Activated T-helper 17 cell treated with anti-CD3 and anti-CD28 coated beads, Interleukin-2, amount 50 U/mL, for 72 hours (primary cell): ENCODE data around the gene UQCC5. TPM values are rescaled to one million over a fixed set of nuclear protein-coding genes. Genes with fewer than 3 reads are reported as not detected.

Experiments
- ATAC-seq: fragments of 150-1000 bp; cut with Tn5 transposase; replicated peaks from 2 replicates; pipeline ENCODE4 v1.10.0; 2021; ENCODE audit warnings: mild to moderate bottlenecking, moderate library complexity
- H3K27ac Mint-ChIP-seq: one replicate; pipeline ENCODE4 v1.8.0; 2022; ENCODE audit warnings: mixed read lengths
- H3K27me3 Mint-ChIP-seq: one replicate; pipeline ENCODE4 v1.8.0; 2022; ENCODE audit warnings: mixed read lengths
- H3K36me3 Mint-ChIP-seq: one replicate; pipeline ENCODE4 v1.8.0; 2022; ENCODE audit warnings: low read depth, mild to moderate bottlenecking, mixed read lengths
- H3K4me1 Mint-ChIP-seq: one replicate; pipeline ENCODE4 v1.8.0; 2022; ENCODE audit warnings: mixed read lengths
- H3K4me3 Mint-ChIP-seq: one replicate; pipeline ENCODE4 v1.8.0; 2022; ENCODE audit warnings: mild to moderate bottlenecking, mixed read lengths
- H3K9me3 Mint-ChIP-seq: one replicate; pipeline ENCODE4 v1.8.0; 2022; ENCODE audit warnings: mixed read lengths
- total RNA-seq, 2 donors: library from RNA; stranded (reverse); gene quantifications; one replicate each; pipeline ENCODE4 v1.2.3, GENCODE V29; 2022

Gene UQCC5
- total RNA-seq, 2 donors from 2014 or later, result 7.9 to 12.0 TPM

GRCh38 chr3:52531860-52532516 lies 4.4 kb upstream of the UQCC5 start:
- Mint-ChIP-seq H3K36me3 (peaks cover 6% of the 10 kb centered on the region), H3K27ac (no peak overlapping the region), H3K27me3 (no peaks in the 10 kb centered on the region), H3K9me3 (no peaks in the 10 kb centered on the region), H3K4me1 (peaks cover 4% of the 10 kb centered on the region), H3K4me3 (peak overlapping the region; percentile 69)
- ATAC-seq, result no peak

GRCh38 chr3:52532517-52532837 lies 3.9 kb upstream of the UQCC5 start:
- no peaks in the 10 kb centered on the region for H3K9me3 Mint-ChIP-seq
- H3K36me3 Mint-ChIP-seq, result peaks cover 8% of the 10 kb centered on the region
- H3K27me3 Mint-ChIP-seq, result no peaks in the 10 kb centered on the region
- peaks cover 7% of the 10 kb centered on the region for H3K4me1 Mint-ChIP-seq
- H3K4me3 Mint-ChIP-seq, result peak overlapping the region; percentile 69
- no peak overlapping the region for H3K27ac Mint-ChIP-seq
- no peak for ATAC-seq

GRCh38 chr3:52532838-52533622 lies 3.4 kb upstream of the UQCC5 start:
- ATAC-seq, result no peak
- H3K9me3 Mint-ChIP-seq, result no peaks in the 10 kb centered on the region

GRCh38 chr3:52533623-52534280 lies 2.7 kb upstream of the UQCC5 start, which contains the start of gene NT5DC2:
Gene NT5DC2, minus strand, starts transcription at chr3:52533857. Its CDS starts 120 bp downstream, at chr3:52533737.
- Mint-ChIP-seq H3K27ac (peak within 1 kb of the TSS; percentile 85), H3K4me3 (peak within 1 kb of the TSS; percentile 88), H3K36me3 (peaks cover 19% of the 10 kb centered on the region), H3K9me3 (no peaks in the 10 kb centered on the region), H3K4me1 (peaks cover 17% of the 10 kb centered on the region), H3K27me3 (no peaks in the 10 kb centered on the region)
- peak; percentile 39 for ATAC-seq

More at GRCh38 chr3:52532838-52533622, 3.4 kb upstream of the UQCC5 start:
- Mint-ChIP-seq H3K36me3 (peaks cover 13% of the 10 kb centered on the region), H3K4me1 (peaks cover 13% of the 10 kb centered on the region), H3K27me3 (no peaks in the 10 kb centered on the region), H3K4me3 (peak overlapping the region; percentile 69), H3K27ac (no peak overlapping the region)

GRCh38 chr3:52534281-52535183 lies 1.9 kb upstream of the UQCC5 start:
- Mint-ChIP-seq H3K27me3 (no peaks in the 10 kb centered on the region), H3K27ac (peak overlapping the region; percentile 85), H3K9me3 (no peaks in the 10 kb centered on the region)

GRCh38 chr3:52535411-52536111 lies 844 bp upstream of the UQCC5 start:
- Mint-ChIP-seq H3K4me3 (peak overlapping the region; percentile 88), H3K27ac (peak overlapping the region; percentile 99), H3K4me1 (peaks cover 25% of the 10 kb centered on the region), H3K27me3 (no peaks in the 10 kb centered on the region), H3K9me3 (no peaks in the 10 kb centered on the region), H3K36me3 (peaks cover 37% of the 10 kb centered on the region)
- ATAC-seq, result no peak

More at GRCh38 chr3:52534281-52535183, 1.9 kb upstream of the UQCC5 start:
- no peak for ATAC-seq
- Mint-ChIP-seq H3K36me3 (peaks cover 27% of the 10 kb centered on the region), H3K4me1 (peaks cover 25% of the 10 kb centered on the region), H3K4me3 (peak overlapping the region; percentile 88)

GRCh38 chr3:52536112-52536368 lies 365 bp upstream of the UQCC5 start:
- peaks cover 26% of the 10 kb centered on the region for H3K4me1 Mint-ChIP-seq
- peak overlapping the region; percentile 99 for H3K27ac Mint-ChIP-seq
- no peak for ATAC-seq
- peaks cover 42% of the 10 kb centered on the region for H3K36me3 Mint-ChIP-seq
- H3K9me3 Mint-ChIP-seq, result no peaks in the 10 kb centered on the region
- H3K27me3 Mint-ChIP-seq, result no peaks in the 10 kb centered on the region
- peak overlapping the region; percentile 88 for H3K4me3 Mint-ChIP-seq

- Mint-ChIP-seq H3K27me3 (no peaks in the 10 kb centered on the region), H3K4me1 (peaks cover 28% of the 10 kb centered on the region), H3K9me3 (no peaks in the 10 kb centered on the region), H3K4me3 (peak overlapping the region; percentile 88), H3K27ac (peak overlapping the region; percentile 99), H3K36me3 (peaks cover 53% of the 10 kb centered on the region)
- no peak for ATAC-seq
Measured at GRCh38 chr3:52537165-52537620, 788 bp downstream of the UQCC5 start.

- Mint-ChIP-seq H3K9me3 (no peaks in the 10 kb centered on the region), H3K4me1 (peaks cover 28% of the 10 kb centered on the region)
Measured at GRCh38 chr3:52537726-52538421, 1.5 kb downstream of the UQCC5 start.

GRCh38 chr3:52539010-52539653 lies 2.7 kb downstream of the UQCC5 start:
- H3K4me3 Mint-ChIP-seq, result peak overlapping the region; percentile 88
- H3K36me3 Mint-ChIP-seq, result peaks cover 61% of the 10 kb centered on the region
- no peaks in the 10 kb centered on the region for H3K9me3 Mint-ChIP-seq
- H3K4me1 Mint-ChIP-seq, result peaks cover 28% of the 10 kb centered on the region
- H3K27me3 Mint-ChIP-seq, result no peaks in the 10 kb centered on the region
- H3K27ac Mint-ChIP-seq, result peak overlapping the region; percentile 99
- ATAC-seq, result no peak

More at GRCh38 chr3:52537726-52538421, 1.5 kb downstream of the UQCC5 start:
- Mint-ChIP-seq H3K27ac (peak overlapping the region; percentile 99), H3K36me3 (peaks cover 53% of the 10 kb centered on the region), H3K4me3 (peak overlapping the region; percentile 88), H3K27me3 (no peaks in the 10 kb centered on the region)
- ATAC-seq, result no peak

GRCh38 chr3:52541050-52541449 lies 4.6 kb downstream of the UQCC5 start:
- Mint-ChIP-seq H3K27ac (peak overlapping the region; percentile 67), H3K36me3 (peaks cover 80% of the 10 kb centered on the region), H3K9me3 (no peaks in the 10 kb centered on the region), H3K4me3 (no peak overlapping the region), H3K27me3 (no peaks in the 10 kb centered on the region), H3K4me1 (peaks cover 23% of the 10 kb centered on the region)
- ATAC-seq, result no peak

- no peak overlapping the region for H3K4me3 Mint-ChIP-seq
- H3K36me3 Mint-ChIP-seq, result peaks cover 87% of the 10 kb centered on the region
- no peaks in the 10 kb centered on the region for H3K27me3 Mint-ChIP-seq
- no peak for ATAC-seq
- no peaks in the 10 kb centered on the region for H3K9me3 Mint-ChIP-seq
- H3K27ac Mint-ChIP-seq, result peak overlapping the region; percentile 63
- H3K4me1 Mint-ChIP-seq, result peaks cover 3% of the 10 kb centered on the region
Measured at GRCh38 chr3:52544937-52545336, 8.5 kb downstream of the UQCC5 start.
